Anterior cingulate cortex (tissue), 58 donors: ENCODE data around the gene WRAP53.

Source experiments
- DNase-seq, 58 donors: peaks; one replicate each; lab custom pipeline; 2025; lab: John Stamatoyannopoulos, UW

Gene WRAP53

GRCh38 chr17:7677388-7678067, 10.7 kb upstream of the WRAP53 start:
- no peak for DNase-seq

- no peak for DNase-seq
These were observed 3.3 kb upstream of the WRAP53 start for GRCh38 chr17:7684851-7685532.

GRCh38 chr17:7685533-7686221, 2.6 kb upstream of the WRAP53 start:
- DNase-seq = peak in 57 of 58 donors; percentile 52 to 94 (median 88)

GRCh38 chr17:7686222-7687071, 1.8 kb upstream of the WRAP53 start:
- DNase-seq = peak in 56 of 58 donors; percentile 55 to 95 (median 82)

- DNase-seq = peak in 57 of 58 donors; percentile 20 to 93 (median 84)
These were observed 987 bp upstream of the WRAP53 start, which contains the start of gene TP53 for GRCh38 chr17:7687072-7687907. TSS of gene TP53 (minus strand) at chr17:7687490. CDS start at chr17:7676594, 10,896 bp downstream.

- DNase-seq = no peak
These were observed 585 bp downstream of the WRAP53 start for GRCh38 chr17:7688808-7689316.

GRCh38 chr17:7695586-7695985, 7.3 kb downstream of the WRAP53 start:
- DNase-seq = no peak

GRCh38 chr17:7697828-7698588, 9.7 kb downstream of the WRAP53 start:
- no peak for DNase-seq

- DNase-seq = no peak
These were observed 12.2 kb downstream of the WRAP53 start for GRCh38 chr17:7700510-7700909.

GRCh38 chr17:7701681-7702080, 13.4 kb downstream of the WRAP53 start:
- no peak for DNase-seq

GRCh38 chr17:7702776-7703175, 14.5 kb downstream of the WRAP53 start:
- no peak for DNase-seq

GRCh38 chr17:7703584-7704479, 15.6 kb downstream of the WRAP53 start:
- peak in 46 of 58 donors; percentile 13 to 86 (median 63) for DNase-seq

GRCh38 chr17:7704601-7705268, 16.5 kb downstream of the WRAP53 start, which contains the start of gene EFNB3:
TSS of gene EFNB3 (plus strand) at chr17:7705202. CDS start at chr17:7705599, 397 bp downstream.
- peak in 21 of 58 donors; percentile 7 to 73 (median 52) for DNase-seq

- peak in 1 of 58 donors; percentile 43 for DNase-seq
These were observed 17.3 kb downstream of the WRAP53 start for GRCh38 chr17:7705269-7706255.

GRCh38 chr17:7706631-7707354, 18.5 kb downstream of the WRAP53 start:
- no peak for DNase-seq
